ENCODE results near the gene HNRNPUL1.

- TF ChIP-seq CTCF (IDR thresholded peaks at IDR 0.05; ENCODE audit: low read length) (no peak), EZH2 (optimal IDR thresholded peaks at IDR 0.05; ENCODE audit: low read depth, low read length) (no peak), EZH2phosphoT487 (IDR thresholded peaks at IDR 0.05; ENCODE audit: low read length) (no peak)
These were observed 24.1 kb upstream of the HNRNPUL1 start for GRCh38 chr19:41239961-41240574.

Measured in MM.1S (cell line).